Heart left ventricle (tissue), 16 donors: ENCODE measurements around the gene MICAL1. TPM values are rescaled to one million over a fixed set of nuclear protein-coding genes. Genes with fewer than 3 reads are reported as not detected.

Source experiments
- ATAC-seq, 4 donors: fragments of 200-7000 bp; cut with Tn5 transposase; one replicate each; pipeline ENCODE4 v1.9.1; 2020 to 2022; ENCODE audit warnings: moderate library complexity in 4 of 4, mild to moderate bottlenecking in 3 of 4, moderate number of reproducible peaks in 1 of 4
- DNase-seq, 5 donors: peaks; one replicate each; pipeline ENCODE4 v3.0.0-alpha.2; 2020
- H3K27ac ChIP-seq, 12 donors: fragments of 200-600 bp; sonication (generic) in 4 of 12; one replicate each; pipeline versions ENCODE4 v1.5.0 to v1.8.0; 2016 to 2022; ENCODE audit warnings: mild to moderate bottlenecking in 2 of 12
- H3K27me3 ChIP-seq, 9 donors: fragments of 200-600 bp; sonication (generic) in 2 of 9; one replicate each; pipeline versions ENCODE4 v1.5.1 to v1.8.0; 2016 to 2022; ENCODE audit warnings: mild to moderate bottlenecking in 3 of 9
- H3K36me3 ChIP-seq, 9 donors: fragments of 200-600 bp; sonication (generic) in 2 of 9; one replicate each; pipeline versions ENCODE4 v1.5.0 to v1.8.0; 2018 to 2022; ENCODE audit warnings: mild to moderate bottlenecking in 2 of 9
- H3K4me1 ChIP-seq, 12 donors: fragments of 200-600 bp; sonication (generic) in 4 of 12; one replicate each; pipeline versions ENCODE4 v1.5.0 to v1.8.0; 2016 to 2022; ENCODE audit warnings: mild to moderate bottlenecking in 3 of 12
- H3K4me3 ChIP-seq, 12 donors: fragments of 200-600 bp; sonication (generic) in 4 of 12; one replicate each; pipeline versions ENCODE4 v1.5.0 to v1.8.0; 2017 to 2022; ENCODE audit warnings: mild to moderate bottlenecking in 9 of 12, moderate library complexity in 4 of 12
- H3K9me3 ChIP-seq, 12 donors: fragments of 200-600 bp; sonication (generic) in 4 of 12; one replicate each; pipeline versions ENCODE4 v1.5.0 to v1.8.0; 2016 to 2022; ENCODE audit warnings: mild to moderate bottlenecking in 1 of 12
- POLR2A ChIP-seq, 2 donors: fragments of 450-650 bp; IDR thresholded peaks; one replicate each; pipeline ENCODE4 v1.6.1; 2017; ENCODE audit warnings: antibody characterized with exemption in 2 of 2, mild to moderate bottlenecking in 2 of 2, moderate library complexity in 2 of 2
- WGBS, 4 donors: extraction: QIAGEN DNeasy Blood & Tissue Kit in 2 of 4; methylation state at CpG; one replicate each; pipeline versions ENCODE4 v1.1.5 to v1.1.7; 2013 to 2018; 5-methylcytosine and 5-hydroxymethylcytosine counted together
- intact Hi-C, 10 donors: fragments of 100-400 bp; cut with DNase I; formaldehyde crosslinking; loops; one replicate each; pipeline versions ENCODE4 v1.11.1 to v1.14.2; 2022
- polyA plus RNA-seq, 2 donors: library from polyadenylated mRNA; stranded (reverse); fragments of 200-250 nt; gene quantifications; one replicate each; pipeline ENCODE4 v1.2.3, GENCODE V29; 2013
- total RNA-seq, 9 donors: library from RNA; depleted of rRNA in 2 of 9; stranded (reverse); fragments of >200 nt in 2 of 9; fragmentation: NEBNext Ultra II Directional in 3 of 9; extraction: Animal tissue kit (Norgen Biotek cat#: 25700) in 3 of 9; gene quantifications; one replicate each; pipeline versions ENCODE4 v1.1.0 to v1.2.4, GENCODE V29; 2016 to 2023
- TF ChIP-seq, protein P1 (sequence below), 12 donors: fragments of 200-600 bp; sonication (generic) in 4 of 12; IDR thresholded peaks; one replicate each; pipeline versions ENCODE4 v1.5.0 to v1.8.0; 2018 to 2022; ENCODE audit warnings: antibody characterized with exemption in 12 of 12, mild to moderate bottlenecking in 5 of 12
- donor health status: ischemic (EF 13 %, LVEDD 7.1; RV severe dilation, severe dysfunction).
- donor health status: healthy with polysubstance abuse.
- donor health status: DM: no; HTN: yes; CAD: no.
- donor health status: DM: no; HTN: no; CAD: no.
- donor health status: ischemic (EF 25% LVEDD 6.9; RV normal size, moderate dysfunction).
- donor health status: ischemic (EF 25% LVEDD 5.7; RV mildly dilated, moderate dysfunction).
- donor health status: healthy.
- donor health status: DM: yes; HTN: yes; CAD: no.
- donor health status: ischemic (EF 35%, LVEDD 5.7; RV mildly dilated, moderate dysfunction).
- donor health status: nonischemic (EF 11% LVEDD 7.7; RV severe dilation, severe dysfunction).
- donor health status: DM: yes; HTN: yes; CAD: no.
- donor health status: PGD.
- donor health status: ischemic (EF 29% LVEDD 5.4; RV normal size, mild dysfunction).
- donor health status: nonischemic (EF 23%, LVEDD 6.1; RV moderate dilation, normal function).

The MICAL1 gene
- total and polyA plus RNA-seq, 11 donors = 4.5 to 21.9 (median 6.4) TPM

DNA sequence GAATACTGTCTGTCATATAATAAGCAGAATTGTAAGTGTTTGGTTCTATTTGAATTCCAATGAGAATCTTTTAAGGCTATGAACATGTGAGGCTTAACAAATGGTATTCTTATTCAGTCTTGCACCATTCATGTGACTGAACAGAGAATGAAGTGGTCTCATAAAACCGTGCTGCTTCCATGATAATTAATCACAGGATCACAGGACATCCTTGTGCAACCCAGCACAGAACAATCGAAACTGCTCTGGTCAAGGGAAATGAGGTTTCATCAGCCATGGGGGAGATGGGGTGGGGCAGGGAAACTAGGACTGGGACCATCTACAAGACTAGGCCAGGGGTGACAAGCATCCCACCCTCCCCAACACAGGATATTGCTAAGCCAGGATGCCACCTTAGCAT lies 21.1 kb downstream of the MICAL1 start:
- H3K9me3 ChIP-seq = no peaks in the 10 kb centered on the region
- H3K36me3 ChIP-seq = no peaks in the 10 kb centered on the region
- H3K27ac ChIP-seq = no peak overlapping the region
- intact Hi-C loops = loop anchor here in 1 of 10 donors (5.0 kb wide), 1 partner anchor 42 kb away; no protein-coding TSS in a partner anchor
- DNase-seq = no peak
- no peak for ATAC-seq
- 44 to 70% (median 54%) methylated on average over 2 of the region's 2 CpGs for WGBS, 4 donors
- H3K27me3 ChIP-seq = no peaks in the 10 kb centered on the region
- peaks cover 0 to 8% (median 3%) of the 10 kb centered on the region in 12 donors for H3K4me1 ChIP-seq
- H3K4me3 ChIP-seq = no peak overlapping the region
- TF ChIP-seq POLR2A (IDR thresholded peaks at IDR 0.05) = no peak

GRCh38 chr6:109429496-109429895 lies 26.1 kb downstream of the MICAL1 start:
- Histone ChIP-seq H3K9me3 (no peaks in the 10 kb centered on the region), H3K36me3 (no peaks in the 10 kb centered on the region), H3K4me1 (peaks cover 0 to 10% (median 5%) of the 10 kb centered on the region in 12 donors), H3K27me3 (no peaks in the 10 kb centered on the region), H3K4me3 (peak overlapping the region in 1 of 12 donors; percentile 31), H3K27ac (peak overlapping the region in 5 of 12 donors; percentile 26 to 54 (median 33))
- intact Hi-C loops = no loop called here
- DNase-seq = no peak
- TF ChIP-seq POLR2A (IDR thresholded peaks at IDR 0.05) = no peak
- TF ChIP-seq, protein P1, sequence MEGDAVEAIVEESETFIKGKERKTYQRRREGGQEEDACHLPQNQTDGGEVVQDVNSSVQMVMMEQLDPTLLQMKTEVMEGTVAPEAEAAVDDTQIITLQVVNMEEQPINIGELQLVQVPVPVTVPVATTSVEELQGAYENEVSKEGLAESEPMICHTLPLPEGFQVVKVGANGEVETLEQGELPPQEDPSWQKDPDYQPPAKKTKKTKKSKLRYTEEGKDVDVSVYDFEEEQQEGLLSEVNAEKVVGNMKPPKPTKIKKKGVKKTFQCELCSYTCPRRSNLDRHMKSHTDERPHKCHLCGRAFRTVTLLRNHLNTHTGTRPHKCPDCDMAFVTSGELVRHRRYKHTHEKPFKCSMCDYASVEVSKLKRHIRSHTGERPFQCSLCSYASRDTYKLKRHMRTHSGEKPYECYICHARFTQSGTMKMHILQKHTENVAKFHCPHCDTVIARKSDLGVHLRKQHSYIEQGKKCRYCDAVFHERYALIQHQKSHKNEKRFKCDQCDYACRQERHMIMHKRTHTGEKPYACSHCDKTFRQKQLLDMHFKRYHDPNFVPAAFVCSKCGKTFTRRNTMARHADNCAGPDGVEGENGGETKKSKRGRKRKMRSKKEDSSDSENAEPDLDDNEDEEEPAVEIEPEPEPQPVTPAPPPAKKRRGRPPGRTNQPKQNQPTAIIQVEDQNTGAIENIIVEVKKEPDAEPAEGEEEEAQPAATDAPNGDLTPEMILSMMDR (IDR thresholded peaks at IDR 0.05) = no peak
- ATAC-seq = no peak
- WGBS, 4 donors = 71 to 86% (median 81%) methylated on average over 3 of the region's 3 CpGs

GRCh38 chr6:109428889-109429477 lies 26.6 kb downstream of the MICAL1 start:
- Histone ChIP-seq H3K36me3 (no peaks in the 10 kb centered on the region), H3K9me3 (no peaks in the 10 kb centered on the region), H3K4me1 (peaks cover 0 to 10% (median 5%) of the 10 kb centered on the region in 12 donors), H3K27me3 (no peaks in the 10 kb centered on the region), H3K27ac (peak overlapping the region in 6 of 12 donors; percentile 17 to 54 (median 33)), H3K4me3 (peak overlapping the region in 3 of 12 donors; percentile 10 to 31 (median 16))
- ATAC-seq (peak in 2 of 4 donors; percentile 68 to 93), DNase-seq (peak in 1 of 5 donors; percentile 30)
- 33 to 54% (median 42%) methylated on average over 7 of the region's 7 CpGs for WGBS, 4 donors
- intact Hi-C loops = no loop called here
- TF ChIP-seq POLR2A (IDR thresholded peaks at IDR 0.05) = no peak
- TF ChIP-seq, protein P1 (IDR thresholded peaks at IDR 0.05) = no peak

DNA sequence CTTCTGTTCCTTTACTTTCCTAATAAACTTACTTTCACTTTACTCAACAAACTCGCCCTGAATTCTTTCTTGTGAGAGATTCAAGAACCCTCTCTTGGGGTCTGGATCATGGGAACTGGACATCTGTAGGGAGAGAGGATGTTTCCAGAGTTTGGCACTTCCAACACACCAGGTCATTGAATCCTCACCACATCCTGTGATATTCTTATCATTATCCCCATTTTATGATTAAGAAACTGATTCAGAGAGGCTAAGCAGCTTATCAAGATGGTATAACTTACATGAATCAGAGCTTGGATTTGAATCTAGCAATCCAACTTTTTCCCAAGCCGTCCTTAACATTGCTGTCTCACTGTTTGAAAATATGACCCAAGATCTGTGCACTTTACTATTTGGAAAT lies 30.6 kb downstream of the MICAL1 start:
- Histone ChIP-seq H3K36me3 (no peaks in the 10 kb centered on the region), H3K4me3 (no peak overlapping the region), H3K27me3 (no peaks in the 10 kb centered on the region), H3K27ac (no peak overlapping the region), H3K9me3 (no peaks in the 10 kb centered on the region), H3K4me1 (peaks cover 0 to 10% (median 5%) of the 10 kb centered on the region in 12 donors)
- no peak for TF ChIP-seq POLR2A (IDR thresholded peaks at IDR 0.05)
- TF ChIP-seq, protein P1 (IDR thresholded peaks at IDR 0.05) = no peak
- DNase-seq = no peak
- WGBS, 4 donors = 81 to 93% (median 89%) methylated on average over 2 of the region's 2 CpGs
- intact Hi-C loops = no loop called here
- ATAC-seq = no peak
